HepG2 (cell line): Measurements from ENCODE around the gene ABCC3. TPM values are rescaled to one million over a fixed set of nuclear protein-coding genes. Genes with fewer than 3 reads are reported as not detected.

ENCODE experiments used
- ATAC-seq: fragments of 200-7000 bp; cut with Tn5 transposase; 3 replicates; pipeline ENCODE4 v1.9.1; 2020; ENCODE audit warnings: mild to moderate bottlenecking, moderate library complexity
- BruUV-seq: library from RNA; stranded (reverse); fragments of 400-500 nt; replicated peaks from 2 replicates; lab custom pipeline; 2021; lab: Mats Ljungman, UMichigan
- CTCF ChIA-PET: fragments of 300-600 bp; formaldehyde crosslinking; extraction: SDS; loops from one replicate; lab custom pipeline; 2021; ENCODE audit warnings: low total read pairs, inconsistent platforms, low intra/inter-chr PET ratio; lab: Yijun Ruan, JAX
- POLR2A ChIA-PET: fragments of 350-600 bp; sonication (Branson Sonifier 250); formaldehyde crosslinking; loops from one replicate; lab custom pipeline; 2020; ENCODE audit warnings: antibody characterized with exemption, inconsistent platforms; lab: Yijun Ruan, JAX
- DNase-seq: peaks from one replicate; pipeline ENCODE4 v3.0.0-alpha.2; 2015; ENCODE audit warnings: low spot score
- FAIRE-seq: peaks from 3 replicates; lab custom pipeline; 2011; peaks lifted over from hg19 to GRCh38; lab: Jason Lieb, UNC
- H2AFZ ChIP-seq: one replicate; pipeline ENCODE4 v1.6.1; 2011; ENCODE audit warnings: low read length, inconsistent platforms
- H3K27ac ChIP-seq: fragments of 300-600 bp; 3 replicates; pipeline ENCODE4 v1.8.0; 2011; ENCODE audit warnings: mixed run types, mild to moderate bottlenecking, mixed read lengths, low read length, inconsistent platforms; ENCODE audit not compliant: insufficient read depth; ENCODE audit errors: extremely low read length
- H3K27me3 ChIP-seq, 2 experiments: fragments of 200-600 bp in 1 of 2; 2 replicates in 1 of 2; 3 replicates in 1 of 2; pipeline versions ENCODE4 v1.6.0 to v1.8.0; 2011; ENCODE audit warnings: low read length in 2 of 2, mild to moderate bottlenecking in 2 of 2, moderate library complexity in 2 of 2, inconsistent platforms in 1 of 2; ENCODE audit not compliant: insufficient read depth in 2 of 2, control insufficient read depth in 1 of 2
- H3K36me3 ChIP-seq, 2 experiments: fragments of 200-600 bp in 1 of 2; replicated peaks in 1 of 2; 2 replicates in 1 of 2; 3 replicates in 1 of 2; pipeline versions ENCODE4 v1.5.1 to v1.8.0; 2011; ENCODE audit warnings: low read length in 2 of 2, inconsistent platforms in 1 of 2; ENCODE audit not compliant: insufficient read depth in 2 of 2, control insufficient read depth in 1 of 2
- H3K4me1 ChIP-seq: 2 replicates; pipeline ENCODE4 v1.5.1; 2012; ENCODE audit warnings: low read length, inconsistent platforms; ENCODE audit not compliant: insufficient read depth
- H3K4me2 ChIP-seq: 2 replicates; pipeline ENCODE4 v1.6.0; 2011; ENCODE audit warnings: low read depth, low read length, inconsistent platforms
- H3K4me3 ChIP-seq, 3 experiments: fragments of 200-600 bp in 1 of 3; sonication (generic), shearing (Covaris generic) in 1 of 3; replicated peaks in 1 of 3; 2 replicates each; pipeline ENCODE4 v1.5.1; 2011 to 2016; ENCODE audit warnings: low read length in 3 of 3, inconsistent platforms in 2 of 3, low read depth in 2 of 3, mild to moderate bottlenecking in 2 of 3, control low read depth in 1 of 3, mixed read lengths in 1 of 3; ENCODE audit not compliant: insufficient read depth in 1 of 3
- H3K79me2 ChIP-seq: one replicate; pipeline ENCODE4 v1.6.1; 2011; ENCODE audit warnings: low read length, inconsistent platforms; ENCODE audit not compliant: insufficient read depth
- H3K9ac ChIP-seq: 2 replicates; pipeline ENCODE4 v1.6.0; 2011; ENCODE audit warnings: mild to moderate bottlenecking, low read depth, low read length, inconsistent platforms; ENCODE audit not compliant: insufficient read depth
- H3K9me3 ChIP-seq: 2 replicates; pipeline ENCODE4 v1.5.1; 2012; ENCODE audit warnings: mild to moderate bottlenecking, low read length
- H4K20me1 ChIP-seq: 2 replicates; pipeline ENCODE4 v1.6.0; 2011; ENCODE audit warnings: inconsistent platforms, mild to moderate bottlenecking, low read length, moderate library complexity; ENCODE audit not compliant: insufficient read depth
- CBX2 ChIP-seq, 2 experiments: fragments of 200-600 bp in 1 of 2; sonication (generic); formaldehyde crosslinking in 1 of 2; IDR thresholded peaks; 2 replicates each; pipeline versions ENCODE4 v1.7.0 to v1.8.1; 2018 to 2022; ENCODE audit warnings: low read depth in 2 of 2, low read length in 1 of 2, mild to moderate bottlenecking in 1 of 2, missing genetic modification reagents in 1 of 2
- CHCHD3 ChIP-seq: sonication (generic); formaldehyde crosslinking; IDR thresholded peaks from 2 replicates; pipeline ENCODE4 v1.8.0; 2022; ENCODE audit warnings: mild to moderate bottlenecking, missing genetic modification reagents, moderate library complexity
- CREB1 ChIP-seq, 2 experiments: fragments of 450-650 bp in 1 of 2; IDR thresholded peaks; 2 replicates each; pipeline ENCODE4 v1.6.1; 2016 to 2017; ENCODE audit warnings: control low read depth in 1 of 2, mild to moderate bottlenecking in 1 of 2, missing compliant biosample characterization in 1 of 2, missing genetic modification characterization in 1 of 2
- NAIF1 ChIP-seq: sonication (generic); formaldehyde crosslinking; IDR thresholded peaks from 2 replicates; pipeline ENCODE4 v1.5.0; 2020; ENCODE audit warnings: mild to moderate bottlenecking, missing genetic modification reagents, borderline replicate concordance
- PAWR ChIP-seq: sonication (generic); formaldehyde crosslinking; IDR thresholded peaks from 2 replicates; pipeline ENCODE4 v1.4.0; 2020; ENCODE audit warnings: missing genetic modification reagents, mild to moderate bottlenecking, borderline replicate concordance
- PCBP1 ChIP-seq: fragments of 200-400 bp; formaldehyde crosslinking; IDR thresholded peaks from 2 replicates; pipeline ENCODE4 v1.6.1; 2017; ENCODE audit warnings: mild to moderate bottlenecking, low read depth, low read length, borderline replicate concordance
- PHF8 ChIP-seq: sonication (generic); formaldehyde crosslinking; IDR thresholded peaks from 2 replicates; pipeline ENCODE4 v1.5.0; 2020; ENCODE audit warnings: missing genetic modification reagents
- TARDBP ChIP-seq: sonication (generic); formaldehyde crosslinking; IDR thresholded peaks from 2 replicates; pipeline ENCODE4 v1.8.0; 2022; ENCODE audit warnings: mild to moderate bottlenecking, missing genetic modification reagents
- ZBTB4 ChIP-seq: sonication (generic); formaldehyde crosslinking; IDR thresholded peaks from 2 replicates; pipeline ENCODE4 v1.4.0; 2020; ENCODE audit warnings: missing genetic modification reagents, mild to moderate bottlenecking, borderline replicate concordance
- ZNF24 ChIP-seq: fragments of 450-650 bp; IDR thresholded peaks from 2 replicates; pipeline ENCODE4 v1.6.1; 2017; ENCODE audit warnings: antibody characterized with exemption, mild to moderate bottlenecking
- ZNF580 ChIP-seq: IDR thresholded peaks from 2 replicates; pipeline ENCODE4 v1.6.1; 2016; ENCODE audit warnings: low read depth, borderline replicate concordance
- WGBS: methylation state at CpG from one replicate; pipeline ENCODE4 v1.1.6; 2017; ENCODE audit warnings: low lambda C conversion rate; 5-methylcytosine and 5-hydroxymethylcytosine counted together
- in situ Hi-C: cut with HindIII; loops from 2 replicates; pipeline ENCODE4 v1.10.0; 2017; ENCODE audit warnings: low pct_unique_long_range_greater_than_20kb; ENCODE audit not compliant: extremely low pct_ligation_motif_present
- intact Hi-C: fragments of 100-400 bp; cut with micrococcal nuclease; formaldehyde crosslinking; loops from one replicate; pipeline ENCODE4 v1.10.0; 2022; ENCODE audit not compliant: unreplicated experiment
- polyA plus RNA-seq, 8 experiments: library from polyadenylated mRNA; depleted of rRNA in 3 of 8; stranded (reverse) in 7 of 8; unstranded in 1 of 8; fragments of >200 nt; fragmentation: Illumina TruSeq in 4 of 8; extraction: Trizol in 4 of 8; gene quantifications; 2 replicates each; pipeline versions ENCODE4 v1.2.1 to v1.2.3, GENCODE V29; 2011 to 2016; ENCODE audit warnings: low read depth in 4 of 8, missing spikeins in 1 of 8, mixed read lengths in 1 of 8; ENCODE audit not compliant: insufficient read depth in 1 of 8
- total RNA-seq, 5 experiments: library from RNA; depleted of rRNA; stranded (reverse); fragments of >200 nt; fragmentation: Illumina TruSeq; extraction: Trizol; gene quantifications; 2 replicates each; pipeline ENCODE4 v1.2.3, GENCODE V29; 2016; ENCODE audit warnings: low read depth in 1 of 5
- TF ChIP-seq, protein P1 (sequence below): sonication (generic); formaldehyde crosslinking; IDR thresholded peaks from 2 replicates; pipeline ENCODE4 v1.4.0; 2020; ENCODE audit warnings: missing genetic modification reagents

ABCC3 gene
- total and polyA plus RNA-seq, 2 of the 13 experiments (the other 11 are each of a cell fraction or from before 2014, with no cell fraction given), result 25.2 to 50.7 TPM

- FAIRE-seq, result no peak
- CTCF ChIA-PET, result no interaction called here
- no peaks in the 10 kb centered on the region for H3K9me3 ChIP-seq
- H3K4me3 ChIP-seq, result no peak overlapping the region
- POLR2A ChIA-PET, result no interaction called here
- no TSS peak for BruUV-seq
- TF ChIP-seq NAIF1 (CRISPR knock-in tag), result no peak
- TF ChIP-seq CREB1 (IDR thresholded peaks at IDR 0.05), result peak; percentile 74
- no peak for TF ChIP-seq CREB1 (CRISPR knock-in tag; IDR thresholded peaks at IDR 0.05)
- no peak overlapping the region for H3K9ac ChIP-seq
- H3K27ac ChIP-seq, result no peak overlapping the region
- no peak overlapping the region for H3K4me2 ChIP-seq
- no peaks in the 10 kb centered on the region for H3K79me2 ChIP-seq
- WGBS, result 24% methylated on average over 8 of the region's 15 CpGs
- peaks cover 36 to 90% of the 10 kb centered on the region in 2 experiments; a peak in 4 of 5 replicates for H3K27me3 ChIP-seq
- H4K20me1 ChIP-seq, result no peaks in the 10 kb centered on the region
- no peak overlapping the region for H2AFZ ChIP-seq
- no peaks in the 10 kb centered on the region; a peak in 1 of 5 replicates for H3K36me3 ChIP-seq
- DNase-seq, result no peak
- in situ Hi-C loops, result no loop called here
- H3K4me1 ChIP-seq, result no peaks in the 10 kb centered on the region
- no peak for ATAC-seq
- intact Hi-C loops, result no loop called here
Measured at GRCh38 chr17:50599606-50600005, 35.1 kb upstream of the ABCC3 start.

DNA sequence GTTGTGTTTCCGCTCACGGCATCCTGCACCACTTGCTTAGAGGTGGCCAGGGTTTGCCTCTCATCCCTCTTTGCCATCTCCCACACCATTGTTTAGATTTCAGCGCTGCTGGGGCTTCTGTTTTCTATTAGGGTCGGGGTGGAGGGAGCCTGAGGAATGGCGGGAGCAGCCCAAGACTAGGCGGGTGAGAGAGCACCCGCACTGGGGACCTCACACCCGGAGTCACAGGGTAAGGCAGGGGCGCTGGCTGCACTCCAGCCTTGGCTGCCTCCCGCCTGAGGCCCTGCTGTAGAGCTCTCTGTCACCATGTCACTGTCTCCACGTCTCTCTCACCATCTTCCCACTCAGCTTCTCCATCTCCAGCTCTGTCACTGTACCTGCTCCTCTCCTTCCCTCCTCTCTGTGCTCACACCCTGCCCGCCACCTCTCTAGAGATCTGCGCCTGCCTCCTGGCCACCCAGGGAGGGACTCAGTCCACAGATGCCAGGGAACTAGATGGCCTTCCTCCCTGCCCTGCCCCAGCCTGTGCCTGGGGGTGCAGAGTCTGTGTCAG is 32.8 kb upstream of the ABCC3 start:
- no peak for ATAC-seq
- Histone ChIP-seq H3K27me3 (peaks cover 29 to 90% of the 10 kb centered on the region in 2 experiments; a peak in 4 of 5 replicates), H2AFZ (no peak overlapping the region), H3K36me3 (no peaks in the 10 kb centered on the region), H3K4me3 (no peak overlapping the region), H3K9ac (no peak overlapping the region), H4K20me1 (no peaks in the 10 kb centered on the region), H3K9me3 (no peaks in the 10 kb centered on the region), H3K27ac (no peak overlapping the region), H3K4me1 (no peaks in the 10 kb centered on the region), H3K79me2 (no peaks in the 10 kb centered on the region), H3K4me2 (no peak overlapping the region)
- intact Hi-C loops, result no loop called here
- in situ Hi-C loops, result no loop called here
- WGBS, result 39% methylated on average over 13 of the region's 13 CpGs
- ChIA-PET POLR2A (no interaction called here), CTCF (no interaction called here)
- BruUV-seq, result no TSS peak
- no peak for DNase-seq
- FAIRE-seq, result no peak
- no peak for TF ChIP-seq PAWR
- TF ChIP-seq CBX2 (IDR thresholded peaks at IDR 0.05; ENCODE audit: low read depth, low read length), result no peak
- TF ChIP-seq CBX2 (CRISPR knock-in tag; IDR thresholded peaks at IDR 0.05; ENCODE audit: low read depth), result no peak
- no peak for TF ChIP-seq ZBTB4
- TF ChIP-seq TARDBP, result no peak
- no peak for TF ChIP-seq CHCHD3 (CRISPR knock-in tag)
- TF ChIP-seq, protein P1, sequence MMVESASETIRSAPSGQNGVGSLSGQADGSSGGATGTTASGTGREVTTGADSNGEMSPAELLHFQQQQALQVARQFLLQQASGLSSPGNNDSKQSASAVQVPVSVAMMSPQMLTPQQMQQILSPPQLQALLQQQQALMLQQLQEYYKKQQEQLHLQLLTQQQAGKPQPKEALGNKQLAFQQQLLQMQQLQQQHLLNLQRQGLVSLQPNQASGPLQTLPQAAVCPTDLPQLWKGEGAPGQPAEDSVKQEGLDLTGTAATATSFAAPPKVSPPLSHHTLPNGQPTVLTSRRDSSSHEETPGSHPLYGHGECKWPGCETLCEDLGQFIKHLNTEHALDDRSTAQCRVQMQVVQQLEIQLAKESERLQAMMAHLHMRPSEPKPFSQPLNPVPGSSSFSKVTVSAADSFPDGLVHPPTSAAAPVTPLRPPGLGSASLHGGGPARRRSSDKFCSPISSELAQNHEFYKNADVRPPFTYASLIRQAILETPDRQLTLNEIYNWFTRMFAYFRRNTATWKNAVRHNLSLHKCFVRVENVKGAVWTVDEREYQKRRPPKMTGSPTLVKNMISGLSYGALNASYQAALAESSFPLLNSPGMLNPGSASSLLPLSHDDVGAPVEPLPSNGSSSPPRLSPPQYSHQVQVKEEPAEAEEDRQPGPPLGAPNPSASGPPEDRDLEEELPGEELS (CRISPR knock-in tag), result no peak
- no peak for TF ChIP-seq ZNF580 (CRISPR knock-in tag)
- no peak for TF ChIP-seq PHF8 (CRISPR knock-in tag)
- no peak for TF ChIP-seq PCBP1
- TF ChIP-seq ZNF24, result no peak
